ENCODE results near the gene PLTP.
"Not testable (repeated sequence)": the region's sequence is repeated elsewhere in the genome, so short reads cannot be mapped to it uniquely, and the experiment has no call there.

The PLTP gene

GRCh38 chr20:45940469-45940868 lies 28.5 kb upstream of the PLTP start:
- Histone ChIP-seq H3K36me3 (ENCODE audit: control insufficient read depth, insufficient read depth, low read length, severe bottlenecking) (peaks cover 71% of the 10 kb centered on the region), H3K4me3 (ENCODE audit: low read length) (no peak overlapping the region), H3K9ac (ENCODE audit: low read length) (no peak overlapping the region), H3K9me3 (ENCODE audit: control insufficient read depth, low read length) (no peaks in the 10 kb centered on the region), H3K27me3 (replicated peaks; ENCODE audit: control insufficient read depth, insufficient read depth, low read length) (no peaks in the 10 kb centered on the region), H3K4me1 (ENCODE audit: control insufficient read depth, insufficient read depth, low read length) (peaks cover 26% of the 10 kb centered on the region)
- DNase-seq (ENCODE audit: low read depth): no peak

- no peaks in the 10 kb centered on the region for H3K9me3 ChIP-seq (ENCODE audit: control insufficient read depth, low read length)
- H3K4me1 ChIP-seq (ENCODE audit: control insufficient read depth, insufficient read depth, low read length): peaks cover 24% of the 10 kb centered on the region
- peaks cover 67% of the 10 kb centered on the region for H3K36me3 ChIP-seq (ENCODE audit: control insufficient read depth, insufficient read depth, low read length, severe bottlenecking)
- H3K27me3 ChIP-seq (replicated peaks; ENCODE audit: control insufficient read depth, insufficient read depth, low read length): no peaks in the 10 kb centered on the region
- no peak for DNase-seq (ENCODE audit: low read depth)
- H3K4me3 ChIP-seq (ENCODE audit: low read length): no peak overlapping the region
- no peak overlapping the region for H3K9ac ChIP-seq (ENCODE audit: low read length)
These were observed 28.1 kb upstream of the PLTP start for GRCh38 chr20:45940053-45940452.

- Histone ChIP-seq H3K9ac (ENCODE audit: low read length) (no peak overlapping the region), H3K4me1 (ENCODE audit: control insufficient read depth, insufficient read depth, low read length) (peaks cover 13% of the 10 kb centered on the region), H3K36me3 (ENCODE audit: control insufficient read depth, insufficient read depth, low read length, severe bottlenecking) (peaks cover 55% of the 10 kb centered on the region), H3K4me3 (ENCODE audit: low read length) (no peak overlapping the region), H3K27me3 (replicated peaks; ENCODE audit: control insufficient read depth, insufficient read depth, low read length) (no peaks in the 10 kb centered on the region), H3K9me3 (ENCODE audit: control insufficient read depth, low read length) (no peaks in the 10 kb centered on the region)
- DNase-seq (ENCODE audit: low read depth): no peak
These were observed 26.9 kb upstream of the PLTP start for GRCh38 chr20:45938727-45939438.

GRCh38 chr20:45937765-45938164 lies 25.8 kb upstream of the PLTP start:
- Histone ChIP-seq H3K4me1 (ENCODE audit: control insufficient read depth, insufficient read depth, low read length) (peaks cover 20% of the 10 kb centered on the region), H3K27me3 (replicated peaks; ENCODE audit: control insufficient read depth, insufficient read depth, low read length) (no peaks in the 10 kb centered on the region), H3K4me3 (ENCODE audit: low read length) (no peak overlapping the region), H3K36me3 (ENCODE audit: control insufficient read depth, insufficient read depth, low read length, severe bottlenecking) (peaks cover 45% of the 10 kb centered on the region), H3K9ac (ENCODE audit: low read length) (no peak overlapping the region), H3K9me3 (ENCODE audit: control insufficient read depth, low read length) (no peaks in the 10 kb centered on the region)
- DNase-seq (ENCODE audit: low read depth): no peak

- H3K9ac ChIP-seq (ENCODE audit: low read length): peak overlapping the region; percentile 93
- H3K4me1 ChIP-seq (ENCODE audit: control insufficient read depth, insufficient read depth, low read length): peaks cover 20% of the 10 kb centered on the region
- H3K4me3 ChIP-seq (ENCODE audit: low read length): peak overlapping the region; percentile 90
- no peaks in the 10 kb centered on the region for H3K27me3 ChIP-seq (replicated peaks; ENCODE audit: control insufficient read depth, insufficient read depth, low read length)
- peak; percentile 56 for DNase-seq (ENCODE audit: low read depth)
- H3K36me3 ChIP-seq (ENCODE audit: control insufficient read depth, insufficient read depth, low read length, severe bottlenecking): peaks cover 28% of the 10 kb centered on the region
- H3K9me3 ChIP-seq (ENCODE audit: control insufficient read depth, low read length): no peaks in the 10 kb centered on the region
These were observed 23.6 kb upstream of the PLTP start for GRCh38 chr20:45935416-45936046.

GRCh38 chr20:45934586-45935415 lies 22.8 kb upstream of the PLTP start, which contains the start of gene PCIF1:
PCIF1 (plus strand) TSS chr20:45934683; CDS start chr20:45939000, 4,317 bp downstream.
- peak; percentile 99 for DNase-seq (ENCODE audit: low read depth)
- Histone ChIP-seq H3K9me3 (ENCODE audit: control insufficient read depth, low read length) (no peaks in the 10 kb centered on the region), H3K27me3 (replicated peaks; ENCODE audit: control insufficient read depth, insufficient read depth, low read length) (no peaks in the 10 kb centered on the region), H3K4me3 (ENCODE audit: low read length) (peak within 1 kb of the TSS; percentile 90), H3K4me1 (ENCODE audit: control insufficient read depth, insufficient read depth, low read length) (peaks cover 20% of the 10 kb centered on the region), H3K36me3 (ENCODE audit: control insufficient read depth, insufficient read depth, low read length, severe bottlenecking) (peaks cover 21% of the 10 kb centered on the region), H3K9ac (ENCODE audit: low read length) (peak within 1 kb of the TSS; percentile 100)

- H3K36me3 ChIP-seq (ENCODE audit: control insufficient read depth, insufficient read depth, low read length, severe bottlenecking): peaks cover 14% of the 10 kb centered on the region
- H3K9me3 ChIP-seq (ENCODE audit: control insufficient read depth, low read length): no peaks in the 10 kb centered on the region
- peak overlapping the region; percentile 100 for H3K9ac ChIP-seq (ENCODE audit: low read length)
- H3K27me3 ChIP-seq (replicated peaks; ENCODE audit: control insufficient read depth, insufficient read depth, low read length): no peaks in the 10 kb centered on the region
- DNase-seq (ENCODE audit: low read depth): peak; percentile 66
- peak overlapping the region; percentile 90 for H3K4me3 ChIP-seq (ENCODE audit: low read length)
- peaks cover 20% of the 10 kb centered on the region for H3K4me1 ChIP-seq (ENCODE audit: control insufficient read depth, insufficient read depth, low read length)
These were observed 22.2 kb upstream of the PLTP start for GRCh38 chr20:45934046-45934585.

GRCh38 chr20:45933266-45934045 lies 21.5 kb upstream of the PLTP start:
- peak; percentile 68 for DNase-seq (ENCODE audit: low read depth)
- Histone ChIP-seq H3K9ac (ENCODE audit: low read length) (peak overlapping the region; percentile 100), H3K36me3 (ENCODE audit: control insufficient read depth, insufficient read depth, low read length, severe bottlenecking) (peaks cover 10% of the 10 kb centered on the region), H3K27me3 (replicated peaks; ENCODE audit: control insufficient read depth, insufficient read depth, low read length) (no peaks in the 10 kb centered on the region), H3K9me3 (ENCODE audit: control insufficient read depth, low read length) (no peaks in the 10 kb centered on the region), H3K4me3 (ENCODE audit: low read length) (peak overlapping the region; percentile 90), H3K4me1 (ENCODE audit: control insufficient read depth, insufficient read depth, low read length) (peaks cover 20% of the 10 kb centered on the region)

- DNase-seq (ENCODE audit: low read depth); H3K27me3 ChIP-seq (replicated peaks; ENCODE audit: control insufficient read depth, insufficient read depth, low read length); H3K9ac ChIP-seq (ENCODE audit: low read length); H3K4me3 ChIP-seq (ENCODE audit: low read length); H3K36me3 ChIP-seq (ENCODE audit: control insufficient read depth, insufficient read depth, low read length, severe bottlenecking); H3K9me3 ChIP-seq (ENCODE audit: control insufficient read depth, low read length): not testable (repeated sequence)
- H3K4me1 ChIP-seq (ENCODE audit: control insufficient read depth, insufficient read depth, low read length): peaks cover 15% of the 10 kb centered on the region
These were observed 19.7 kb upstream of the PLTP start for GRCh38 chr20:45931680-45932079.

GRCh38 chr20:45927071-45927878 lies 15.3 kb upstream of the PLTP start:
- Histone ChIP-seq H3K27me3 (replicated peaks; ENCODE audit: control insufficient read depth, insufficient read depth, low read length) (no peaks in the 10 kb centered on the region), H3K9me3 (ENCODE audit: control insufficient read depth, low read length) (no peaks in the 10 kb centered on the region), H3K36me3 (ENCODE audit: control insufficient read depth, insufficient read depth, low read length, severe bottlenecking) (no peaks in the 10 kb centered on the region), H3K9ac (ENCODE audit: low read length) (no peak overlapping the region), H3K4me3 (ENCODE audit: low read length) (no peak overlapping the region), H3K4me1 (ENCODE audit: control insufficient read depth, insufficient read depth, low read length) (peaks cover 22% of the 10 kb centered on the region)
- DNase-seq (ENCODE audit: low read depth): no peak
